ENCODE results near the gene OR52E6.

The OR52E6 gene

GRCh38 chr11:5815534-5815933, 26.2 kb downstream of the OR52E6 start:
- TF ChIP-seq MAX (IDR thresholded peaks at IDR 0.05; ENCODE audit: low read depth, low read length): no peak
- TF ChIP-seq MYC (IDR thresholded peaks at IDR 0.05; ENCODE audit: low read depth, low read length): no peak
- TF ChIP-seq POLR2A (IDR thresholded peaks at IDR 0.05; ENCODE audit: extremely low read depth, insufficient read length): no peak
- TF ChIP-seq CTCF (IDR thresholded peaks at IDR 0.05; ENCODE audit: low read depth, low read length): no peak
- H3K4me3 ChIP-seq (ENCODE audit: low read depth, low read length): no peak overlapping the region
- DNase-seq (ENCODE audit: low read depth): peak; percentile 79

GRCh38 chr11:5809905-5810795, 31.5 kb downstream of the OR52E6 start:
- TF ChIP-seq CTCF (IDR thresholded peaks at IDR 0.05; ENCODE audit: low read depth, low read length) (no peak), MAX (IDR thresholded peaks at IDR 0.05; ENCODE audit: low read depth, low read length) (no peak)
- DNase-seq (ENCODE audit: low read depth): no peak

GRCh38 chr11:5809122-5809519, 32.6 kb downstream of the OR52E6 start:
- DNase-seq (ENCODE audit: low read depth): peak; percentile 14
- TF ChIP-seq MAX (IDR thresholded peaks at IDR 0.05; ENCODE audit: low read depth, low read length) (no peak), MYC (IDR thresholded peaks at IDR 0.05; ENCODE audit: low read depth, low read length) (no peak), CTCF (IDR thresholded peaks at IDR 0.05; ENCODE audit: low read depth, low read length) (no peak), POLR2A (IDR thresholded peaks at IDR 0.05; ENCODE audit: extremely low read depth, insufficient read length) (no peak)
- peak overlapping the region; percentile 57 for H3K4me3 ChIP-seq (ENCODE audit: low read depth, low read length)

More at GRCh38 chr11:5809905-5810795, 31.5 kb downstream of the OR52E6 start:
- no peak overlapping the region for H3K4me3 ChIP-seq (ENCODE audit: low read depth, low read length)

GRCh38 chr11:5808500-5809121, 33.1 kb downstream of the OR52E6 start, which contains the start of gene OR52N2:
OR52N2 (plus strand) TSS chr11:5808924; CDS start chr11:5820336, 11,412 bp downstream.
- TF ChIP-seq CTCF (IDR thresholded peaks at IDR 0.05; ENCODE audit: low read depth, low read length) (peak; percentile 71), MAX (IDR thresholded peaks at IDR 0.05; ENCODE audit: low read depth, low read length) (no peak)
- DNase-seq (ENCODE audit: low read depth): peak; percentile 79
- H3K4me3 ChIP-seq (ENCODE audit: low read depth, low read length): peak within 1 kb of the TSS; percentile 57

GRCh38 chr11:5807580-5807979, 34.1 kb downstream of the OR52E6 start:
- TF ChIP-seq POLR2A (IDR thresholded peaks at IDR 0.05; ENCODE audit: extremely low read depth, insufficient read length): no peak
- TF ChIP-seq CTCF (IDR thresholded peaks at IDR 0.05; ENCODE audit: low read depth, low read length): no peak
- TF ChIP-seq MYC (IDR thresholded peaks at IDR 0.05; ENCODE audit: low read depth, low read length): no peak
- no peak for TF ChIP-seq MAX (IDR thresholded peaks at IDR 0.05; ENCODE audit: low read depth, low read length)
- DNase-seq (ENCODE audit: low read depth): no peak
- no peak overlapping the region for H3K4me3 ChIP-seq (ENCODE audit: low read depth, low read length)

Measured in NB4 (cell line).